H1 (cell line): ENCODE measurements around the gene KRTAP10-3. TPM values are rescaled to one million over a fixed set of nuclear protein-coding genes. Genes with fewer than 3 reads are reported as not detected.

Experiments
- CTCF ChIA-PET: fragments of 300-600 bp; sonication (Branson Sonifier 250); formaldehyde crosslinking; loops from one replicate; lab custom pipeline; 2021; ENCODE audit not compliant: partially characterized antibody; lab: Charles Lee
- POLR2A ChIA-PET: fragments of 300-600 bp; sonication (Branson Sonifier 250); formaldehyde crosslinking; loops from one replicate; lab custom pipeline; 2021; ENCODE audit warnings: inconsistent platforms; ENCODE audit not compliant: partially characterized antibody; lab: Charles Lee
- DNase-seq, 2 experiments: peaks; one replicate each; pipeline versions ENCODE4 v3.0.0 to v3.0.0-alpha.2; 2010 to 2022; ENCODE audit warnings: low spot score in 2 of 2, low read depth in 1 of 2, mixed read lengths in 1 of 2
- FAIRE-seq: peaks from 2 replicates; lab custom pipeline; 2011; peaks lifted over from hg19 to GRCh38; lab: Jason Lieb, UNC
- H2AFZ ChIP-seq: 2 replicates; pipeline ENCODE4 v1.8.1; 2012; ENCODE audit warnings: low read length, inconsistent platforms
- H2AK5ac ChIP-seq: 2 replicates; pipeline ENCODE4 v1.6.1; 2013; ENCODE audit warnings: low read depth, low read length
- H2BK120ac ChIP-seq: replicated peaks from 2 replicates; pipeline ENCODE3; 2013; ENCODE audit warnings: low read depth, low read length, inconsistent platforms
- H2BK12ac ChIP-seq: 2 replicates; pipeline ENCODE4 v1.6.1; 2013; ENCODE audit warnings: low read depth, low read length
- H2BK15ac ChIP-seq: 2 replicates; pipeline ENCODE4 v1.6.1; 2013; ENCODE audit warnings: low read length
- H2BK20ac ChIP-seq: 2 replicates; pipeline ENCODE4 v1.6.1; 2013; ENCODE audit warnings: low read length
- H2BK5ac ChIP-seq: 2 replicates; pipeline ENCODE4 v1.6.1; 2013; ENCODE audit warnings: low read depth, low read length
- H3K14ac ChIP-seq: 2 replicates; pipeline ENCODE4 v1.6.1; 2013; ENCODE audit warnings: inconsistent platforms; ENCODE audit not compliant: insufficient read length
- H3K18ac ChIP-seq: 2 replicates; pipeline ENCODE4 v1.6.1; 2013; ENCODE audit warnings: low read length; ENCODE audit errors: extremely low read depth
- H3K23ac ChIP-seq: 2 replicates; pipeline ENCODE4 v1.6.1; 2013; ENCODE audit warnings: inconsistent platforms; ENCODE audit not compliant: insufficient read length
- H3K23me2 ChIP-seq: 2 replicates; pipeline ENCODE4 v1.6.1; 2013; ENCODE audit warnings: low read depth, low read length
- H3K27ac ChIP-seq: 2 replicates; pipeline ENCODE4 v1.6.1; 2011; ENCODE audit warnings: low read depth, low read length, inconsistent platforms
- H3K27me3 ChIP-seq, 4 experiments: replicated peaks in 1 of 4; 1 replicate in 1 of 4; 2 replicates in 3 of 4; pipeline versions ENCODE4 v1.6.1 to v1.8.1; 2011 to 2013; ENCODE audit warnings: low read length in 3 of 4, mild to moderate bottlenecking in 3 of 4, inconsistent platforms in 2 of 4, mixed read lengths in 2 of 4, moderate library complexity in 1 of 4; ENCODE audit not compliant: control insufficient read depth in 3 of 4, insufficient read depth in 3 of 4; ENCODE audit errors: extremely low read depth in 1 of 4
- H3K36me3 ChIP-seq, 4 experiments: 2 replicates each; pipeline versions ENCODE4 v1.6.1 to v1.8.1; 2011 to 2013; ENCODE audit warnings: mild to moderate bottlenecking in 4 of 4, low read length in 3 of 4, moderate library complexity in 2 of 4, control low read depth in 1 of 4, inconsistent platforms in 1 of 4; ENCODE audit not compliant: insufficient read depth in 4 of 4, control insufficient read depth in 2 of 4
- H3K4ac ChIP-seq: replicated peaks from 2 replicates; pipeline ENCODE3; 2013; ENCODE audit warnings: low read length, low read depth, mixed read lengths, inconsistent platforms; ENCODE audit not compliant: insufficient read length
- H3K4me1 ChIP-seq, 4 experiments: replicated peaks in 1 of 4; 1 replicate in 1 of 4; 2 replicates in 3 of 4; pipeline versions ENCODE4 v1.6.1 to v1.8.1; 2011 to 2013; ENCODE audit warnings: low read length in 3 of 4, inconsistent platforms in 2 of 4, mixed read lengths in 1 of 4; ENCODE audit not compliant: insufficient read depth in 4 of 4, control insufficient read depth in 3 of 4
- H3K4me2 ChIP-seq, 2 experiments: 2 replicates each; pipeline versions ENCODE4 v1.6.1 to v1.8.1; 2011 to 2013; ENCODE audit warnings: low read depth in 2 of 2, low read length in 2 of 2, control low read depth in 1 of 2, inconsistent platforms in 1 of 2, mild to moderate bottlenecking in 1 of 2; ENCODE audit not compliant: insufficient read depth in 1 of 2
- H3K4me3 ChIP-seq, 4 experiments: fragments of 200-600, 300-600 bp in 1 of 4; sonication (generic), shearing (Covaris generic), sonication (Bioruptor Twin) in 1 of 4; 2 replicates each; pipeline versions ENCODE4 v1.5.1 to v1.8.1; 2011 to 2016; ENCODE audit warnings: low read length in 4 of 4, low read depth in 3 of 4, control low read depth in 2 of 4, inconsistent platforms in 2 of 4, mild to moderate bottlenecking in 2 of 4, mixed read lengths in 1 of 4, moderate library complexity in 1 of 4; ENCODE audit not compliant: insufficient read depth in 2 of 4; ENCODE audit errors: extremely low read depth in 1 of 4
- H3K56ac ChIP-seq: replicated peaks from 2 replicates; pipeline ENCODE3; 2013; ENCODE audit warnings: low read depth, mild to moderate bottlenecking, mixed read lengths, low read length, inconsistent platforms; ENCODE audit not compliant: insufficient read length
- H3K79me1 ChIP-seq: 2 replicates; pipeline ENCODE4 v1.6.1; 2013; ENCODE audit warnings: low read depth, low read length, control low read depth
- H3K79me2 ChIP-seq, 2 experiments: 2 replicates each; pipeline versions ENCODE4 v1.6.1 to v1.8.1; 2012 to 2013; ENCODE audit warnings: low read length in 2 of 2, mild to moderate bottlenecking in 2 of 2, inconsistent platforms in 1 of 2; ENCODE audit not compliant: insufficient read depth in 2 of 2, control insufficient read depth in 1 of 2
- H3K9ac ChIP-seq, 4 experiments: replicated peaks in 1 of 4; 1 replicate in 1 of 4; 2 replicates in 3 of 4; pipeline versions ENCODE4 v1.6.1 to v1.8.1; 2011 to 2013; ENCODE audit warnings: low read depth in 3 of 4, low read length in 3 of 4, control low read depth in 2 of 4, mild to moderate bottlenecking in 2 of 4, moderate library complexity in 2 of 4, inconsistent platforms in 1 of 4; ENCODE audit errors: extremely low read depth in 1 of 4
- H3K9me3 ChIP-seq, 2 experiments: 2 replicates each; pipeline versions ENCODE4 v1.6.1 to v1.8.1; 2012 to 2013; ENCODE audit warnings: mild to moderate bottlenecking in 2 of 2, moderate library complexity in 2 of 2, control low read depth in 1 of 2, inconsistent platforms in 1 of 2, low read depth in 1 of 2, low read length in 1 of 2, mixed read lengths in 1 of 2; ENCODE audit not compliant: insufficient read depth in 2 of 2
- H4K20me1 ChIP-seq, 2 experiments: replicated peaks in 1 of 2; 2 replicates each; pipeline versions ENCODE3 to v1.8.1; 2011 to 2013; ENCODE audit warnings: inconsistent platforms in 2 of 2, low read length in 2 of 2, mild to moderate bottlenecking in 1 of 2; ENCODE audit not compliant: insufficient read depth in 2 of 2, control insufficient read depth in 1 of 2
- H4K5ac ChIP-seq: 2 replicates; pipeline ENCODE4 v1.6.1; 2013; ENCODE audit warnings: low read length, low read depth, mixed read lengths, inconsistent platforms; ENCODE audit not compliant: insufficient read length
- H4K8ac ChIP-seq: 2 replicates; pipeline ENCODE4 v1.8.0; 2013; ENCODE audit warnings: mild to moderate bottlenecking, moderate library complexity, low read length, inconsistent platforms; ENCODE audit not compliant: insufficient read depth; ENCODE audit errors: extremely low read depth
- H4K91ac ChIP-seq: replicated peaks from 2 replicates; pipeline ENCODE3; 2013; ENCODE audit warnings: low read length, mixed read lengths, inconsistent platforms; ENCODE audit not compliant: insufficient read length
- E2F6 ChIP-seq: IDR thresholded peaks from 2 replicates; pipeline ENCODE4 v1.6.1; 2012; ENCODE audit warnings: inconsistent platforms
- KDM1A ChIP-seq: fragments of 200-600, 300-600 bp; sonication (generic); IDR thresholded peaks from 2 replicates; pipeline ENCODE4 v1.7.1; 2016; ENCODE audit warnings: mild to moderate bottlenecking, low read length, borderline replicate concordance
- KDM4A ChIP-seq: IDR thresholded peaks from one replicate; pipeline ENCODE4 v1.7.1; 2012; ENCODE audit warnings: low read depth, mild to moderate bottlenecking, moderate library complexity, low read length, inconsistent platforms; ENCODE audit not compliant: severe bottlenecking
- MAFK ChIP-seq: IDR thresholded peaks from 2 replicates; pipeline ENCODE4 v1.6.1; 2012; ENCODE audit warnings: low read depth, mild to moderate bottlenecking, improper control_type of control experiment, low read length
- MAX ChIP-seq: IDR thresholded peaks from 2 replicates; pipeline ENCODE4 v1.6.1; 2012; ENCODE audit warnings: inconsistent platforms
- WGBS, 2 experiments: shearing (Covaris generic) in 1 of 2; methylation state at CpG; one replicate each; pipeline versions ENCODE4 v1.1.6 to v1.1.7; 2013 to 2015; ENCODE audit warnings: low lambda C conversion rate in 2 of 2, mixed read lengths in 2 of 2, inconsistent platforms in 1 of 2, low coverage in 1 of 2, missing lambda C conversion rate in 1 of 2; ENCODE audit not compliant: insufficient replicate concordance in 2 of 2, insufficient coverage in 1 of 2, insufficient read length in 1 of 2; ENCODE audit errors: extremely low coverage in 1 of 2, missing lambda C conversion rate in 1 of 2; 5-methylcytosine and 5-hydroxymethylcytosine counted together
- polyA plus RNA-seq, 7 experiments: library from polyadenylated mRNA; depleted of rRNA in 3 of 7; stranded (reverse) in 5 of 7; unstranded in 2 of 7; fragments of >200 nt in 5 of 7; fragments of 200-250 nt in 2 of 7; gene quantifications; 1 replicate in 5 of 7; 2 replicates in 1 of 7; 4 replicates in 1 of 7; pipeline versions ENCODE4 v1.2.1 to v1.2.3, GENCODE V29; 2011 to 2013; ENCODE audit warnings: missing spikeins in 2 of 7, mixed read lengths in 2 of 7
- total RNA-seq: library from RNA; stranded (reverse); fragmentation: NEBNext Ultra II Directional; extraction: Animal tissue kit (Norgen Biotek cat#: 25700); gene quantifications from 2 replicates; pipeline ENCODE4 v1.2.1, GENCODE V29; 2021

Gene KRTAP10-3
- total and polyA plus RNA-seq, 2 of the 8 experiments (the other 6 are each of a cell fraction or from before 2014, with no cell fraction given), result not detected

GRCh38 chr21:44552681-44553080 is 5.9 kb downstream of the KRTAP10-3 start:
- H2BK15ac ChIP-seq, result peak overlapping the region; percentile 29; the same call in 1 of the 2 replicates
- no peaks in the 10 kb centered on the region for H3K79me1 ChIP-seq
- H3K36me3 ChIP-seq, result no peaks in the 10 kb centered on the region
- H3K27ac ChIP-seq, result no peak overlapping the region
- H2AFZ ChIP-seq, result no peak overlapping the region
- ChIA-PET POLR2A (interaction anchor here (1.1 to 1.7 kb wide), 2 partner anchors 12 to 35 kb away, joined by 3 to 5 read pairs; no protein-coding TSS in a partner anchor), CTCF (interaction anchor here (0.6 to 1.4 kb wide), 2 partner anchors 19 to 21 kb away, joined by 3 read pairs; partner anchors contain the start of gene KRTAP10-4)
- WGBS, 2 experiments, result 70% methylated on average over 13 of the region's 13 CpGs; no CpG with 5 or more reads in 1 of the 2 experiments
- H3K27me3 ChIP-seq, result no peaks in the 10 kb centered on the region
- no peak overlapping the region for H4K8ac ChIP-seq
- no peaks in the 10 kb centered on the region for H4K20me1 ChIP-seq
- no peak overlapping the region for H3K23ac ChIP-seq
- H3K4me3 ChIP-seq, result no peak overlapping the region
- no peak for FAIRE-seq
- H2BK12ac ChIP-seq, result peak overlapping the region; percentile 95; the same call in 1 of the 2 replicates
- no peak overlapping the region for H2BK120ac ChIP-seq
- H3K4me2 ChIP-seq, result no peak overlapping the region
- no peaks in the 10 kb centered on the region for H3K9me3 ChIP-seq
- peak overlapping the region; percentile 9; the same call in 1 of the 2 replicates for H2AK5ac ChIP-seq
- peaks cover 8 to 34% (median 18%) of the 10 kb centered on the region in 4 experiments for H3K4me1 ChIP-seq
- H4K91ac ChIP-seq, result peak overlapping the region; percentile 47
- DNase-seq, result peak in 1 of 2 experiments; percentile 47
- H3K14ac ChIP-seq, result no peak overlapping the region
- TF ChIP-seq MAX (peak; percentile 91), KDM4A (no peak), E2F6 (peak; percentile 82), KDM1A (no peak), MAFK (no peak)
- no peak overlapping the region for H3K56ac ChIP-seq
- peak overlapping the region; percentile 83 for H3K18ac ChIP-seq
- no peak overlapping the region for H3K4ac ChIP-seq
- 0 out of 2 replicates have a peak overlapping the region, but pooled peaks have one; percentile 66 for H2BK5ac ChIP-seq
- H3K9ac ChIP-seq, result no peak overlapping the region
- H2BK20ac ChIP-seq, result peak overlapping the region; percentile 66; the same call in 1 of the 2 replicates
- no peak overlapping the region for H4K5ac ChIP-seq
- H3K79me2 ChIP-seq, result no peaks in the 10 kb centered on the region
- H3K23me2 ChIP-seq, result no peaks in the 10 kb centered on the region
